Hepatocyte (in vitro differentiated cells): Measurements from ENCODE around the gene ZFYVE28. TPM values are rescaled to one million over a fixed set of nuclear protein-coding genes. Genes with fewer than 3 reads are reported as not detected.

ENCODE experiments used
- DNase-seq: peaks from one replicate; pipeline ENCODE4 v3.0.0-alpha.2; 2016; ENCODE audit warnings: low spot score
- H2AFZ ChIP-seq: fragments of 200-600 bp; sonication (generic); 2 replicates; pipeline ENCODE4 v1.6.0; 2016; ENCODE audit warnings: antibody characterized with exemption, mild to moderate bottlenecking
- H3K27ac ChIP-seq: fragments of 200-600 bp; sonication (generic); 2 replicates; pipeline ENCODE4 v1.5.1; 2016; ENCODE audit warnings: mild to moderate bottlenecking
- H3K27me3 ChIP-seq: fragments of 200-600 bp; sonication (generic); 2 replicates; pipeline ENCODE4 v1.6.1; 2016
- H3K36me3 ChIP-seq: fragments of 200-600 bp; sonication (generic); replicated peaks from 2 replicates; pipeline ENCODE4 v1.5.1; 2016; ENCODE audit warnings: low read depth; ENCODE audit not compliant: insufficient read depth
- H3K4me1 ChIP-seq: fragments of 200-600 bp; sonication (generic); 2 replicates; pipeline ENCODE4 v1.5.1; 2016; ENCODE audit warnings: mild to moderate bottlenecking, moderate library complexity; ENCODE audit not compliant: insufficient read depth
- H3K4me2 ChIP-seq: fragments of 200-600 bp; sonication (generic); 2 replicates; pipeline ENCODE4 v1.6.0; 2016
- H3K4me3 ChIP-seq: fragments of 200-600 bp; sonication (generic); 2 replicates; pipeline ENCODE4 v1.5.1; 2016; ENCODE audit warnings: mild to moderate bottlenecking
- H3K79me2 ChIP-seq: fragments of 200-600 bp; sonication (generic); 2 replicates; pipeline ENCODE4 v1.6.0; 2017; ENCODE audit warnings: mild to moderate bottlenecking
- H3K9me2 ChIP-seq: fragments of 200-600 bp; sonication (generic); replicated peaks from 2 replicates; pipeline ENCODE4 v1.6.0; 2017; ENCODE audit warnings: mild to moderate bottlenecking; ENCODE audit not compliant: insufficient read depth
- H3K9me3 ChIP-seq: fragments of 200-600 bp; sonication (generic); 2 replicates; pipeline ENCODE4 v1.5.1; 2016; ENCODE audit warnings: low read depth, mild to moderate bottlenecking
- H4K20me1 ChIP-seq: fragments of 200-600 bp; sonication (generic); 2 replicates; pipeline ENCODE4 v1.6.0; 2016; ENCODE audit warnings: mild to moderate bottlenecking; ENCODE audit not compliant: insufficient read depth, poor library complexity, severe bottlenecking
- EZH2 ChIP-seq: fragments of 200-600 bp; sonication (generic); IDR thresholded peaks from 2 replicates; pipeline ENCODE4 v1.6.1; 2016; ENCODE audit warnings: antibody characterized with exemption, mild to moderate bottlenecking, borderline replicate concordance
- EZH2phosphoT487 ChIP-seq: fragments of 200-600 bp; sonication (generic); IDR thresholded peaks from one replicate; pipeline ENCODE4 v1.6.1; 2018; ENCODE audit warnings: antibody characterized with exemption, mild to moderate bottlenecking, low read depth, moderate library complexity; ENCODE audit not compliant: unreplicated experiment, severe bottlenecking
- WGBS: methylation state at CpG from one replicate; pipeline ENCODE4 v1.1.6; 2016; ENCODE audit warnings: low lambda C conversion rate; ENCODE audit errors: missing lambda C conversion rate; 5-methylcytosine and 5-hydroxymethylcytosine counted together
- polyA plus RNA-seq: library from polyadenylated mRNA; unstranded; fragments of >200 nt; fragmentation: Nextera tagmentation; extraction: Ambion mirVana; gene quantifications from 2 replicates; pipeline ENCODE4 v1.2.1, GENCODE V29; 2016
- total RNA-seq: library from RNA; depleted of rRNA; stranded (reverse); fragments of >200 nt; gene quantifications from 2 replicates; pipeline ENCODE4 v1.2.3, GENCODE V29; 2014
- TF ChIP-seq, protein P1 (sequence below): fragments of 200-600 bp; sonication (generic); IDR thresholded peaks from 2 replicates; pipeline ENCODE4 v1.5.1; 2016; ENCODE audit warnings: antibody characterized with exemption, mild to moderate bottlenecking; ENCODE audit not compliant: poor library complexity

The ZFYVE28 gene
- total and polyA plus RNA-seq, 2 experiments from 2014 or later = 2.2 to 3.4 TPM

DNA sequence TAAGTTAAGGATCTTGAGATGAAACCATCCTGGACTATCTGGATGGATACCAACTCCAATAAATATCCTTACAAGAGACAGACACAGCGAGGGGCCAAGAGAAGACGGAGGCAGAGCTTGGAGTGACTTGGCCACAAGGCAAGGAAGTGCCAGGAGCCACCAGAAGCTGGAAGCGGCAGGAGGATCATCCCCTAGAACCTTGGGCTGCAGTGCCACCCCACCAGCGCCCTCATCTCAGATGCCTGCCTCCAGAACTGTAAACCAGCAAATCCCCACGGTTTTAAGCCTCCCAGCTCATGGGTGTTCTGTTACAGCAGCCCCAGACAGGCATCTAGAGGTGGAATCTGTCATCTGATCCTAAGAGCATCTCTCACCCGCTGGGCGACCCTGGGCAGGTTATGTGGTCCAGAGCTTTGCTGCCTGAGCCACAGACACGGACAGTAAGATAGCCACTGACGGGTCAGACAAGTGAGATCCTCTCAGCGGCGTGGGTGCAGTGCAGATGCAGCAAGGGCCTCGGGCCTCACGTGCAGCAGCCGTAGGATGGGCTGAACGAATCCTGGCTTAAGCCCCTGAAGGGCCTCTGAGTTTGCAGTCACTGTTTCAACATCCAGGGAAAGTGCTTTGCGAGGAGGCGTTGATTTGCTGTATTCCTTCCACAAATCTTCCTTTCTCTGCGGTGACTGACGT is 131.4 kb downstream of the ZFYVE28 start:
- H3K9me3 ChIP-seq = no peaks in the 10 kb centered on the region
- DNase-seq = no peak
- H3K79me2 ChIP-seq = no peaks in the 10 kb centered on the region
- peak overlapping the region; percentile 40 for H3K4me2 ChIP-seq
- TF ChIP-seq EZH2phosphoT487 = no peak
- TF ChIP-seq, protein P1, sequence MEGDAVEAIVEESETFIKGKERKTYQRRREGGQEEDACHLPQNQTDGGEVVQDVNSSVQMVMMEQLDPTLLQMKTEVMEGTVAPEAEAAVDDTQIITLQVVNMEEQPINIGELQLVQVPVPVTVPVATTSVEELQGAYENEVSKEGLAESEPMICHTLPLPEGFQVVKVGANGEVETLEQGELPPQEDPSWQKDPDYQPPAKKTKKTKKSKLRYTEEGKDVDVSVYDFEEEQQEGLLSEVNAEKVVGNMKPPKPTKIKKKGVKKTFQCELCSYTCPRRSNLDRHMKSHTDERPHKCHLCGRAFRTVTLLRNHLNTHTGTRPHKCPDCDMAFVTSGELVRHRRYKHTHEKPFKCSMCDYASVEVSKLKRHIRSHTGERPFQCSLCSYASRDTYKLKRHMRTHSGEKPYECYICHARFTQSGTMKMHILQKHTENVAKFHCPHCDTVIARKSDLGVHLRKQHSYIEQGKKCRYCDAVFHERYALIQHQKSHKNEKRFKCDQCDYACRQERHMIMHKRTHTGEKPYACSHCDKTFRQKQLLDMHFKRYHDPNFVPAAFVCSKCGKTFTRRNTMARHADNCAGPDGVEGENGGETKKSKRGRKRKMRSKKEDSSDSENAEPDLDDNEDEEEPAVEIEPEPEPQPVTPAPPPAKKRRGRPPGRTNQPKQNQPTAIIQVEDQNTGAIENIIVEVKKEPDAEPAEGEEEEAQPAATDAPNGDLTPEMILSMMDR = no peak
- TF ChIP-seq EZH2 = no peak
- no peak overlapping the region for H3K27ac ChIP-seq
- WGBS = 53% methylated on average over 19 of the region's 19 CpGs
- H3K27me3 ChIP-seq = no peaks in the 10 kb centered on the region
- H3K36me3 ChIP-seq = no peaks in the 10 kb centered on the region
- H2AFZ ChIP-seq = no peak overlapping the region
- H3K4me1 ChIP-seq = peaks cover 9% of the 10 kb centered on the region
- H3K9me2 ChIP-seq = no peaks in the 10 kb centered on the region
- H3K4me3 ChIP-seq = no peak overlapping the region
- no peaks in the 10 kb centered on the region for H4K20me1 ChIP-seq

DNA sequence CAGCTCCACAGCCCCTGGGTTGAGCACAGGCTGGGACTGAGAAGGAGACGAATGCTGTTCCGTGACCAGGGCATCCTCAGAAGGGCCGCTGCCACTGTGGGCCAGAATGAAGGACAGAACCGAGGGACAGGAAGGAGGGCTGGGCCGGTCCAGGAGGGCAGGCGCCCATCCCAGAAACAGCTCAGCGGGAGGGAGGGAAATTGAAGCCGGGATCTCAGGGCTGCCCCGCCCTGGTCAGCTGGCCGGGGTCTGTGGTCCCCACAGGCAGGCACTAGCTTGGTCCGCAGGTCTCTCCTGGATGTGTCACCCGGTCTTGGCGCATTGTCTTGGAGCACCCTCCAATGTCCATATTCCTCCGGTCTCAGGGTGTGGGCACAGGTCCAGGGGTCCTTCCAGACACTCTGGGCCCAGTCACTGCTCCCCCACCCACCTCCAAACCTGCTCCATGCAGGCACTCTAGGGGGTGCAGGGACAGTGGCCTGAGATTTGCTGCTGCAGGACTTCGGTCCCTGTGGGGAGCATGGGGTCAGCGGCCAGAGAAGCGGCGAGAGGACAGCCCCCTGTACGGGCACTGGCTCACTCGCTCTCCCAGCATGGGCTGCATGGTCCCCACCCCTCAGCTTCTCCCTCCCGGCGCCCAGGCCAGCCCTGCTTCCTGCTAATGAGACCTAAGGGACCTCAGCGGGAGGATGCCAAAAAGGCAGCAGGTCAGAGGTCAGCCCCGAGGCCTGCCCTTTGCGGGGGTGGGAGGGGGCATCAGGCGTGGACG is 132.6 kb downstream of the ZFYVE28 start:
- no peaks in the 10 kb centered on the region for H3K79me2 ChIP-seq
- H3K4me3 ChIP-seq = no peak overlapping the region
- TF ChIP-seq EZH2 (no peak), EZH2phosphoT487 (no peak)
- TF ChIP-seq, protein P1 = no peak
- no peaks in the 10 kb centered on the region for H3K9me3 ChIP-seq
- H4K20me1 ChIP-seq = no peaks in the 10 kb centered on the region
- H3K4me2 ChIP-seq = no peak overlapping the region
- H3K27me3 ChIP-seq = no peaks in the 10 kb centered on the region
- H2AFZ ChIP-seq = no peak overlapping the region
- no peak for DNase-seq
- H3K27ac ChIP-seq = no peak overlapping the region
- H3K4me1 ChIP-seq = peaks cover 9% of the 10 kb centered on the region
- H3K9me2 ChIP-seq = no peaks in the 10 kb centered on the region
- no peaks in the 10 kb centered on the region for H3K36me3 ChIP-seq
- WGBS = 93% methylated on average over 22 of the region's 27 CpGs

DNA sequence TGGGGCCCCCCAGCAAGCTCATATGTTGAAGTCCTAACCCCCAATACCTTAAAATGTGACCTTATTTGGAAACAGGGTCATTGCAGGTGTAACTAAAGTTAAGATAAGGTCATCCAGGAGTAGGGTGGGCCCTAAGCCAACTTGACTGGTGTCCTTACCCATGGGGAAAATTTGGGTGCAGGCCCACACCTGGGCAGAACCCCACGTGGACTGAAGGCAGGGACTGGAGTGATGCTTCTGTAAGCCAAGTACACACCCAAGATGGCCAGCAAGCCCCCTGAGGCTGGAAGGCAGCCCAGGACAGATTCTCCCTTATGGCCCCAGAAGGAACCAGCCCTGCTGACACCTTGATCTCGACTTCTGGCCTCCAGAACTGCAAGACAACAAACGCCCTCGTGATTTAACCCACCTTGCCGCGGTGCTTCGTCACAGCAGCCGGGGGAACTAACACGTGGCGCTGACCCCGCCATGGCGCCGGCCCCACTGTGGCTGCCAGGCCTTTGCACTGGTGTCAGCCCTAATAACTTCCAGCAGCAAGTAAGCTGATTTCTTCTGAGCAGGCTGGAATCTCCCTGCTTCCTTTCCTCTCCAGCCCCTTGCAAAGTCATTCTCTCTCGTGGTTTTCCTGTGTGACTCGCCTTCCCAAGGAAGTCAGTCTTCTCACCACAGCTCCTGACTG is 133.4 kb downstream of the ZFYVE28 start:
- TF ChIP-seq EZH2phosphoT487 (no peak), EZH2 (no peak)
- TF ChIP-seq, protein P1 = no peak
- WGBS = 89% methylated on average over 15 of the region's 15 CpGs
- no peak overlapping the region for H3K4me3 ChIP-seq
- no peak overlapping the region for H2AFZ ChIP-seq
- peaks cover 9% of the 10 kb centered on the region for H3K4me1 ChIP-seq
- no peak overlapping the region for H3K4me2 ChIP-seq
- no peaks in the 10 kb centered on the region for H3K9me2 ChIP-seq
- H3K27ac ChIP-seq = no peak overlapping the region
- no peaks in the 10 kb centered on the region for H3K9me3 ChIP-seq
- no peaks in the 10 kb centered on the region for H3K79me2 ChIP-seq
- DNase-seq = no peak
- no peaks in the 10 kb centered on the region for H4K20me1 ChIP-seq
- H3K27me3 ChIP-seq = no peaks in the 10 kb centered on the region
- H3K36me3 ChIP-seq = no peaks in the 10 kb centered on the region
